ES-I3 (cell line): Measurements from ENCODE around the gene COL28A1.

Source experiments
- H3K36me3 ChIP-seq: 2 replicates; pipeline ENCODE4 v1.6.1; 2013; ENCODE audit warnings: mild to moderate bottlenecking, low read length, control low read depth, moderate library complexity; ENCODE audit not compliant: insufficient read depth
- H3K4me1 ChIP-seq: 2 replicates; pipeline ENCODE4 v1.6.1; 2013; ENCODE audit warnings: mild to moderate bottlenecking, control low read depth, low read length; ENCODE audit not compliant: insufficient read depth
- H3K9ac ChIP-seq: 2 replicates; pipeline ENCODE4 v1.6.1; 2013; ENCODE audit warnings: low read depth, mild to moderate bottlenecking, low read length, moderate library complexity
- H3K9me3 ChIP-seq: 2 replicates; pipeline ENCODE4 v1.6.1; 2013; ENCODE audit warnings: mild to moderate bottlenecking, low read length, moderate library complexity; ENCODE audit not compliant: control insufficient read depth, insufficient read depth

COL28A1 gene

DNA sequence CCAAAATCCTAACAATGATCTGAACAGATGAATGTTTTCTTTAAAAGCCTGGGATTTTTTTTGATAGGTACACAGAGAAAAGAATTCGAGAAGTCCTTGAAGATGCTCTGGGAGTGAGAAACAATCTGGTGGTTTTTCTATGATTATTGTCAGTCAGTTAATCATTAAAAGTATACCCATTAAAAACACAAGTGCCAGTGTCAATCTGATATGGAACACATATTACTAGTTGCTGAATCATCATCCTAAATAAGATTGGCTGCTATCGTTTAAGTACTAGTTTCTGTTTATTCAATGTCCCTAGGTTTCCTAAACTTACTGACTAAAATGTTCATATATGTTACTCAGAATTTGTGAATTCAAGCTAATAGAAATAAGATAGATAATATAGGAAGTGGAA is 16.1 kb downstream of the COL28A1 start:
- Histone ChIP-seq H3K36me3 (no peaks in the 10 kb centered on the region), H3K9ac (no peak overlapping the region), H3K9me3 (no peaks in the 10 kb centered on the region), H3K4me1 (no peaks in the 10 kb centered on the region)

DNA sequence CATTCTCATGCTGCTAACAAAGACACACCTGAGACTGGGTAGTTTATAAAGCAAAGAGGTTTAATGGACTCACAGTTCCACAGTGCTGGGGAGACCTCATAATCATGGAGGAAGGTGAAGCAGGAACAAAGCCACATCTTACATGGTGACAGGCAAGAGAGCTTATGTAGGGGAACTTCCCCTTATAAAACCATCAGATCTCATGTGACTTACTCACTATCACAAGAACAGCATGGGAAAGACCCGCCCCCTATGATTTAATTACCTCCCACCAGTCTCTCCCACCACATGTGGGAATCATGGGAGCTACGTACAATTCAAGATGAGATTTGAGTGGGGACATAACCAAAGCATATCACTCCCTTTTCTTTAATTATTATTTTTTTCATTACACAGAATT is 16.6 kb downstream of the COL28A1 start:
- H3K36me3 ChIP-seq = no peaks in the 10 kb centered on the region
- no peaks in the 10 kb centered on the region for H3K4me1 ChIP-seq
- H3K9ac ChIP-seq = no peak overlapping the region
- no peaks in the 10 kb centered on the region for H3K9me3 ChIP-seq

DNA sequence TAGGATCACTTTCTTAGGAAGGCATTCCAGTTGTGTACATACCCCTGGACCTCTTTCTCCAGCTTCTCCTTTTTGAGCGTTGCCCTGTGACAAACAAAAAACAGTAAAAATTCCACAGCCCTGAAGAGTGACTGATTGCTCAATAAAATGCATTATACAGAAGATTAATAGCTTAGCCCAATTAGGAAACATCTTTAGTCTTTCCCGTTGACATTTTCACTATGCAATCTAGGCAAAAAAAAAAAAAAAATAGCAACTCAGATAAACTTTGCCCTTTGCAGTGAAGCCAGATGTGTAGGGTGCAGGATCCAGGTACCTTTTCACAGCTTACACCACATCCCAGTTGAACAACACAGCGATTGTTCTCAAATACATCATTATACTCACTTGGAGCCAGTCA is 17.9 kb downstream of the COL28A1 start:
- H3K36me3 ChIP-seq = no peaks in the 10 kb centered on the region
- no peaks in the 10 kb centered on the region for H3K9me3 ChIP-seq
- H3K4me1 ChIP-seq = peaks cover 4% of the 10 kb centered on the region; the same call in 1 of the 2 replicates
- H3K9ac ChIP-seq = no peak overlapping the region

DNA sequence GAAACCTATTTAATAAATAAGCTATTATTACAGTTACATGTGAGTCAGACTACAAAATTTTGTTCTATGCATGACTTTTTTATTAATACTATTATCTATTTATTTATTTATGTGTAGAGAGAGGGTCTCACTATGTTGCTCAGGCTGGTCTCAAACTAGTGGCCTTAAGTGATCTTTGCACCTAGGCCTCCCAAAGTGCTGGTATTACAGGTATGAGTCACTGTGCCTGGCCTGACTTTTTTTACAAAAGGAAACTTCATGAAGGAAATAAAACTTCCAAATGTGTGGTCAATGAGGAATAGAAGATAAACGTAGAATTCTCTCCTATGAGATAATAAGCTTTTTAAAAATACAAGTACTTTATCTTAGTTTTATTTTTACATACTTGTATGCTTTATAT is 19.0 kb downstream of the COL28A1 start:
- Histone ChIP-seq H3K36me3 (no peaks in the 10 kb centered on the region), H3K9me3 (no peaks in the 10 kb centered on the region), H3K9ac (no peak overlapping the region), H3K4me1 (peaks cover 6% of the 10 kb centered on the region; the same call in 1 of the 2 replicates)

DNA sequence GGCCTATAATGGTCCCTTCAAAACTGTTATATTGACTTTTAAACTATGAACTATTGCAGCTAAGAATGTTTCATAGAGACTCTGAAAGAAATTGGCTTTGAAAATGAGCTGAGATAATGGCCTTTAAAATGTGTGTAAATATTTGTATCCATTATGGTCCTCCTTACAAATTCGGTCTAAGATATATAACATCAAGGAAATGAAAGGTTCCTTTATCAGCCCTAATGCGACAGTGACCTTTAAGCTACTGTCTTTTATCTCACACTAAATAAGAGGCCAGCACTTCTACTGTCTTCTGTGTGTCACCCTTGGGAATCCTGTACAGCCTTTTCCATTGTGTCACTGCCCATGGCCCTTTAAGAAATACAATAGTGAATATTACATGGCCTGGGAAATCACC is 19.5 kb downstream of the COL28A1 start:
- Histone ChIP-seq H3K36me3 (no peaks in the 10 kb centered on the region), H3K9ac (no peak overlapping the region), H3K9me3 (no peaks in the 10 kb centered on the region), H3K4me1 (peaks cover 6% of the 10 kb centered on the region; the same call in 1 of the 2 replicates)

DNA sequence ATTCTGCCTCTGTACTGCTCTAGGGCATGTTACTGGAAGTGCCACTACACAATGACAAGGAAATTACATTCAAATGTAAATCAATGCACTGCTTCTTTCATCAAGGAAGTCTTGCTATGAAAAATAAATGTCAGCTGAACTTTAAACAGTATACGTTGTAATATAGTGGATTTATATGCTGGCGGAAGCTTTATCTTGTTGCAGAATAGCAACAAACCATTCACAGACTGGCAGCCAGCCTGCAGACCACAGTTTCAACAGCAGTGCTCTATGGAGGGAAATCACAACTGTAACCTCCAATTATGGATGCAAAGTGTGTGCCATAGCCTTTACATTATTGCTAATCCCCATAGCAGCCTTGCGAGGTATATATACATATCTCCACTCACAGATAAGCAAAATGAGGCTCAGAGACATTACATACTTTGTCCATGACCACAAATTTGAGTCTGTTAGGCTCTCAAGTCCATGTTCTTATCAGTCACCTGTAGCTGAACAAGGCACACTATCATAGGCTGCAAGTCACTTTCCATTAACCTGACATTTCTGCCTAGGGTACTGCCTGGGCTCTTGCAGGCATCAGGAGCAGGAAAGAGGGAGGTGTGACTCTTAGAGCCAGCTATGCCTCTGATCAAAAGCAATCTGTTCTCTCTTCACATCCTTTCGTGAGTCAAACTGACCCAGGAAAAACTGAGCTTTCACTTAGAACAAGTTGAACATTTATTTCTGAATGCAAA is 22.6 kb downstream of the COL28A1 start:
- no peaks in the 10 kb centered on the region for H3K9me3 ChIP-seq
- H3K9ac ChIP-seq = no peak overlapping the region
- peaks cover 6% of the 10 kb centered on the region; the same call in 1 of the 2 replicates for H3K4me1 ChIP-seq
- no peaks in the 10 kb centered on the region for H3K36me3 ChIP-seq

DNA sequence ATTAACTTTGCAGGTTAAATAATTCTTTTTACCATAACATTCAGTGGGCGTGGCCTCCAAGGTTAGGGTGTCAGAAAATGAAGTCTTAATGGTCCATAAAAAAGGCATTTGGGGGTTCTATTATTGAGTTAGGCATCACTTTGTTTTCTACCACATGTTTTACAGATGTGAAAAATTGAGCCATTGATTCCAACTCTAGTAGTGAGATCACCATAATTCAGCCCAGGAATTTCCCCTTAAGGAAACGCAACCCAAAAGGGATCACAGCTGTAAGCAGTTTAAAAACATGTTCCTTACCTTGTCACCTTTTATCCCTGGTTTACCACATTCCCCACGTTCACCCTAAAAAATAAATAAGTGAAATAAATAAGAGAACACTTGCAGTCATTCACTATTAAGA is 24.9 kb downstream of the COL28A1 start:
- Histone ChIP-seq H3K4me1 (peaks cover 6% of the 10 kb centered on the region; the same call in 1 of the 2 replicates), H3K9me3 (no peaks in the 10 kb centered on the region), H3K9ac (no peak overlapping the region), H3K36me3 (no peaks in the 10 kb centered on the region)

DNA sequence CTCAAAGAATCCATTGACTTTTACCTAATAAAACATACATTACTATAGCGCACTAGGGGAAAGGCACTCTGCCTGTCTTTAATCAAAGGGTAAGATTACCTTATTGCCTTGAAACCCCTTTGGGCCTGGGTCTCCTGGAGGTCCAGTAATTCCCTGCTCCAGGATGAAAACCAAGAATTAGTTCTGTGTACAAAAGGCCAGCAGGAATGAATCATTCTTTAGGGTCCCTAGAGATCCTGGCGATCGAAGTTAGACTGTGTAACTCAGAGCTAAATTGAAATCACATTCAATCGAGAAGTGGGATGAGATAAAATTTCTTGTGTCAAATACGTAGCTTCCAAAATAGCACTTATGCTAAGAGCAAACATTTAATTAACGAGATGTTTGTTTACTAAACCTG is 29.8 kb downstream of the COL28A1 start:
- Histone ChIP-seq H3K9ac (no peak overlapping the region), H3K36me3 (no peaks in the 10 kb centered on the region), H3K9me3 (no peaks in the 10 kb centered on the region), H3K4me1 (no peaks in the 10 kb centered on the region)

DNA sequence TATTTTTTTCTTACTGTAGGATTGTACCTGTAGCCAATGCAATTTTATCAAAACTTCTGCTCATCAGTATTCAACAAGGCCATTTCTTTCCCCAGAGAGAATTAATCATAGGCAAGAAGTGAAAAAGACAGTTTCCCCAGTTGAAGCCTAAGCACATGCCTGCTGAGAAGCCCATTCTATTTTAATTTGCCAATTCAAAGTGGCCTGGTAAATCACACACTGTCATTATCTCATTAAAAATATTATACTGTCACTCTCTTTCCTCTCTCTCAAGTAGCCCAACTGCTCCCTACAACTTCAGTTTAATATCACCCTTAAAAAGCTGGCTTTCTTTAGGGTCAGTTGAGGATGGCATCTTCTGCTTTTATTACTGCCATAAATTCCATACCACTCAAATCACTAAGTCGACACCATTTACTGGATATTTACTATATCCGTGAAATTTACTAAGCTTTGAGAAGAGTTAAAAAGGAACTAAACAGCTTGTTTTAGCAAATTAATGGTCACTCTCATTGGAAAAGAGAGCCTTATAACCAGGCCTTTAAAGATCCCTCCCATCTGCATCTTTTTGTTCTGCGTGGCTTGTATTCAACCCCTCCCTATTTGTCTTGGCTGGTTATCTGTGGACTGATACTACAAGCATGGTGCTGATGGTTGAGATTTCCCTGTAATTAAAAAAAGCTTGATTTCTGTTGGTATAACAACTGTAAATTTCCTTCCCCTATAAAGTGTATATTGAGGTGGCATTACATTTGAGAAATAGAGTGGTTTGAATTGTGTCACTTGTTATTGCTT is 30.6 kb downstream of the COL28A1 start:
- Histone ChIP-seq H3K36me3 (no peaks in the 10 kb centered on the region), H3K9ac (no peak overlapping the region), H3K9me3 (no peaks in the 10 kb centered on the region), H3K4me1 (no peaks in the 10 kb centered on the region)

DNA sequence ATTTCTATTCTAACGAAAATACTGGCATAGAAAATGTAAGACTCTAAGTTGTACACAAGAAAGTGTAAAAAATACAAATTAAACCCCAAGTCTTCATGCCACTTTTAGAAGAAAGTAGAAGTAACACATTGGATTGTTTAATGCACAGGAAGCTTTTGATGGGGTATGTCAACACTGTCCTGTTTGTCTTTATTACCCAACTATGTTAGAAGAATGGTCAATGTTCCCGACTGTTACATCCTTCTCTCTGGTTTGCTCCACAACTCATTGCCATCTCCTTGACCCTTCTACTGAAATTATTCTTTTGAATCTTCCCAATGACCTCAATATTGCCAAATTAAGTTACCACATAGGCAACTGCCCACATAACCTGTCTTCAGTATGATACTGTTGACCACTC is 35.8 kb downstream of the COL28A1 start:
- Histone ChIP-seq H3K9ac (no peak overlapping the region), H3K4me1 (no peaks in the 10 kb centered on the region), H3K9me3 (no peaks in the 10 kb centered on the region), H3K36me3 (no peaks in the 10 kb centered on the region)

DNA sequence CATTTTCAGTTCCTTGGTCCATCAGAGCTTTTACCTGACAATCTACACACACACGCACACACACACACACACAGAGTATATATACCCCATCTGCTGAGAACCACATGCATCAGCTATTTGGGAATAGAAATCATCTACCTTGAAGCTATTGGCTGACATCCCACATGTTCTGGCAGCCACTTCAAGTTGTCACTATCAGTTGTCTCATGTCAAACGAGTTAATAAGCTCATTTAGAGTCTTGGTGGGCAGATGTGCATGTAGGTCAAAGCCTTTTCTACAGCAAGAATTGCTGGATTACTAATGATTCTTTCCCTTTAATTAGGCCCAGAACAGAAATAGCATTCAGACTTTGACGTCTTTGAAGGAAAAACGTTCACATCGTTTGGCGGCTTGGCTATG is 36.8 kb downstream of the COL28A1 start:
- no peaks in the 10 kb centered on the region for H3K36me3 ChIP-seq
- H3K9ac ChIP-seq = no peak overlapping the region
- H3K4me1 ChIP-seq = no peaks in the 10 kb centered on the region
- H3K9me3 ChIP-seq = no peaks in the 10 kb centered on the region

DNA sequence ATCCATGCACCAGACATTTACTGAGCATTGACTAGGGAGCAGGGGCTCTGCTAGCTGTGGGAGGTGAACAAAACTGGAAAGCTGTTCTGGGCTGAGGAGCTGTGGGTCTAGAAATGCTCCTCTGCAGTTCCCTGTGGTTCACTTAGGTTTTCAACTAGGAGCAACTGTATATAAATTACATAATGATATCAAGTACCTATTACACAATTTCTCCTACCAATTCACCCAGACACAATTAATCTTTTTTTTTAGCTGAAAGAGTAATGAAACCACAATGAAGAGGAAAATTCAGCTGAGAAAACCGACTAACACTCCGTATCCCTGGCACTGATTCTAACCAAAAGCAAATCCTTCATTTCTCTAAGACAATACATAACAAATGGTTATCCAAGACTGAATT is 39.4 kb downstream of the COL28A1 start:
- H3K9me3 ChIP-seq = no peaks in the 10 kb centered on the region
- H3K9ac ChIP-seq = no peak overlapping the region
- no peaks in the 10 kb centered on the region for H3K4me1 ChIP-seq
- H3K36me3 ChIP-seq = no peaks in the 10 kb centered on the region

DNA sequence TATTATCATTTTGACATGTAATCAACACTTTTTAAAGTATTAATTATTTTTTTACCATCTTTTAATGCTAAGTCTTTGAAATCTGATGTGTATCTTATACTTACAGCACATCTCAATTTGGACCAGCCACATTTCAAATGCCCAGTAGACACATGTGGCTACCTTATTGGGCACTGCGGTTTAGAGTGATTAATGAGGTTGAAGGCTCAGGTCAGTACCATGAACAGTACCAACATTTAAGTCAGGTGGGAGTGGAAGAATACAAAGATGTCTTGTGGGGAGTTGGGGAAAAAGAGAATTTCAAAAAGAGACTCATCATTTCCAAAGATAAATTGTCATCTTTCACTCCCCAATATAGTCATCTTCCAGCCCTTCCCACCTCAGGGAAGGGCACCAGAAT is 40.5 kb downstream of the COL28A1 start:
- no peak overlapping the region for H3K9ac ChIP-seq
- H3K4me1 ChIP-seq = no peaks in the 10 kb centered on the region
- no peaks in the 10 kb centered on the region for H3K9me3 ChIP-seq
- no peaks in the 10 kb centered on the region for H3K36me3 ChIP-seq

DNA sequence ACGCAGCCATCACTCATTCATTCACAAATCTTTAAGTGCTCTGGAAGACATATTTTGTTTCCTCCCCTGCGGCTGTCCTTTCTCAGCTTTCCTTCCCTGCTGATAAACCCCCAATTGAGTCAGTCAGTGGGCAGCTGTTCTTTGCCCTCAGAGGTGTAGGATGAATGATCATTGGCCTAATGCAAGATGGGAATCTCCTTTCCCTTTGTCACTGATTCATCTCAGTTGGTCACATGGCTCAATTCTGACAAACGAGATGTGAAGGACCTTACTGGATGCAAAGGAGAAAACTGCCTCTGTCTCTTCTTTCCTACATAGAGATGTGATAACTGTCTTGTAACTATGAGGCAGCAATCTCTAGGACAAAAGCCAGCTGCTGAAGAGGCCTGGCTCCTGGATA is 44.6 kb downstream of the COL28A1 start:
- Histone ChIP-seq H3K9me3 (peaks cover 4% of the 10 kb centered on the region; the same call in 1 of the 2 replicates), H3K4me1 (no peaks in the 10 kb centered on the region), H3K36me3 (no peaks in the 10 kb centered on the region), H3K9ac (no peak overlapping the region)

DNA sequence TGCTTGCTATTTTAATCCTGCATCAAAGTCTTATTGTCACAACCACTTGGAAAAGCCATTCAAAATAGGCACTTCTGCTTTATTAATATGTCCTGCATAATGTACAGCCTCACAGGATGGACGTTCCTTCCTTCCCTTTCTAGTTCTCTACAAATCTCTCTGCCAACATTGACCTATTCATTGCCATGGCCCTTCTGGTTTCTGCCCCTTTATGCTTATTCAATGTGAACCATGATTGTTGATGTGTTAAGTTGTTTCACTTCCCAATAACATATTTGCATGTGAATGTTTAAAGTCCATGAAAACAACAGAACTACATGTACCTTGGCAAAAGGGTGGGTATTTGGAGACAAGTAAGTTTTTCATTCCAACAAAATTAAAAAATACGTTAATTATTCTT is 45.7 kb downstream of the COL28A1 start:
- Histone ChIP-seq H3K9ac (no peak overlapping the region), H3K36me3 (no peaks in the 10 kb centered on the region), H3K9me3 (peaks cover 4% of the 10 kb centered on the region; the same call in 1 of the 2 replicates), H3K4me1 (no peaks in the 10 kb centered on the region)
